Limb (tissue), 2 donors: ENCODE measurements around the gene IL34.

Experiments
- DNase-seq, 2 donors: peaks; one replicate each; pipeline ENCODE4 v3.0.0-alpha.2; 2016; ENCODE audit errors: extremely low spot score in 2 of 2

The IL34 gene

GRCh38 chr16:70700101-70701020, 54.0 kb downstream of the IL34 start:
- peak in 1 of 2 donors; percentile 71 for DNase-seq

GRCh38 chr16:70701036-70701435, 54.7 kb downstream of the IL34 start:
- DNase-seq, result no peak

GRCh38 chr16:70701596-70701995, 55.2 kb downstream of the IL34 start:
- DNase-seq, result no peak

- DNase-seq, result no peak
Measured at GRCh38 chr16:70701998-70702397, 55.6 kb downstream of the IL34 start.

GRCh38 chr16:70702624-70703023, 56.3 kb downstream of the IL34 start:
- no peak for DNase-seq

GRCh38 chr16:70703041-70703834, 56.9 kb downstream of the IL34 start:
- DNase-seq, result peak in 1 of 2 donors; percentile 68

GRCh38 chr16:70703835-70704381, 57.5 kb downstream of the IL34 start:
- DNase-seq, result no peak

GRCh38 chr16:70704586-70704985, 58.2 kb downstream of the IL34 start:
- DNase-seq, result no peak

- no peak for DNase-seq
Measured at GRCh38 chr16:70705056-70705455, 58.7 kb downstream of the IL34 start.

- no peak for DNase-seq
Measured at GRCh38 chr16:70706948-70707465, 60.6 kb downstream of the IL34 start.

- DNase-seq, result no peak
Measured at GRCh38 chr16:70708366-70709246, 62.2 kb downstream of the IL34 start.

GRCh38 chr16:70709457-70709856, 63.1 kb downstream of the IL34 start:
- no peak for DNase-seq

GRCh38 chr16:70709942-70710341, 63.6 kb downstream of the IL34 start:
- DNase-seq, result no peak
